Nucleus accumbens (tissue), 56 donors: ENCODE data around the gene PDCD6IP.

ENCODE experiments used
- DNase-seq, 56 donors: peaks; one replicate each; lab custom pipeline; 2025; lab: John Stamatoyannopoulos, UW

The PDCD6IP gene

GRCh38 chr3:33886015-33886414, 87.6 kb downstream of the PDCD6IP start:
- DNase-seq = no peak

- no peak for DNase-seq
Measured at GRCh38 chr3:33887478-33887877, 89.0 kb downstream of the PDCD6IP start.

DNA sequence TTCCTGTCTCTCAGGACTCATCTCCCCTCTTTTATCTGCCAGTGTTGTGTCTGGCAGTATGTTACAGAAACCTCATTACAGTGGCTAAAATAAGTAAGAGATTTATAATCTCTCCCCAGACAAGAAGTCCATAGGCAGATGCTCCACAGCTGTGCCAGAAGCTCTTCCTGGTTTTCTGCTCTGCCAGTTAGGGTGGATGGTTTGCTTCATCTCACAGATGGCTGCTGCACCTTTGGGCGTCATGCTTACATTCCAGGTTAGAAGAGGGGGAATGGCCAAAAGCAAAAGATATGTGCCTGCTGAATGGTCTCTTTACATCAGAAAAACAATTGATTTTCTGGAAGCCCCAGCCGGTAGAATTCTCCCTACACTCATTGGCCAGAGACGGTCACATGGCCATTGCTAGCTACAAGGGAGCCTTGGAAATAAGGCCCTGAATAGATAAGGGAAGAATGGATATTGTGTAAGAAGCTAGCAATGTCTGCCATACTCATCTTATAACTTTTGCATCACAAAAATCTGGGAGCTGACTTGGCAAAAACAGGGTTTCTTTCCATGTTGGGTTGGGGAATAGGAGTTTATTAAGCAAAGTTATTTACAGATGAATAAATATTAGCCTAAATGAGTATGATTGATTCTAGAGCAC, 91.1 kb downstream of the PDCD6IP start:
- DNase-seq = no peak

DNA sequence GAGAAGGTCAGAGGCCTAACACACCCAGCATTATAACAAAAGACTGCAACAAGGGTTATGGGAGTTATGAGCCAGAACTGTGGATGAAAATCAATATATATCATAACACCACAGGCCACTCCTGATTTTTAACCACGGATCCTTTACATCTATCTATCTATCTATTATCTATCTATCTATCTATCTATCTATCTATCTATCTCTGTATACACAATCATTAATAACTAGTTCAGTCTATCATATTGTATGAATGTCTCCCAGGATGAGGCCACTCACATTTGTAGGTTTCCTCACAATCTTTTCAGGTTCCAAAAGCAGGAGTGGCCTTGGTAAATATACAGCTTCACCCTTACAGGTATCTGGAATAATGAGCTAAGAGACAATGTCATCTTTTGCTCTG, 94.2 kb downstream of the PDCD6IP start:
- DNase-seq = no peak

DNA sequence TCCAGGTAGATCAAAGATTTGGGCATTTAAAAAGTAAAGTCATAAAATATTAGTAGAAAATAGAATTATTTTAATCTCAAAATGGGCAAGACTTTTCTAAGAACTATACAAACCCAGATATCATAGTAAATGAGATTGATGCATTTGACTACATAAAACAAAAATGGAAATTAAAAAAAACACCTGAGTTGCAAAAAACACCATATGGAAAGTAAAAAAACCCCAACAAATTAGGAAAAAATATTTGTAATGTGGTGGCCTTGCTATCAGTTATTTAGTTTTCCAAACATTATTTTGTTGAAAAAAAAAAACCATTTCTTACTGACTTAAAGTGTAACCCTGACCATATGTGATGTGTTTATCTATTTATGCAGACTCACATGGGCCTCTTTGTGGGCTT, 97.2 kb downstream of the PDCD6IP start:
- DNase-seq = no peak

- no peak for DNase-seq
Measured at GRCh38 chr3:33897306-33897705, 98.9 kb downstream of the PDCD6IP start.

GRCh38 chr3:33898901-33899300, 100.5 kb downstream of the PDCD6IP start:
- DNase-seq = no peak

GRCh38 chr3:33900440-33900808, 102.0 kb downstream of the PDCD6IP start:
- no peak for DNase-seq

GRCh38 chr3:33900809-33901505, 102.5 kb downstream of the PDCD6IP start:
- no peak for DNase-seq

GRCh38 chr3:33901862-33902563, 103.6 kb downstream of the PDCD6IP start:
- DNase-seq = no peak

DNA sequence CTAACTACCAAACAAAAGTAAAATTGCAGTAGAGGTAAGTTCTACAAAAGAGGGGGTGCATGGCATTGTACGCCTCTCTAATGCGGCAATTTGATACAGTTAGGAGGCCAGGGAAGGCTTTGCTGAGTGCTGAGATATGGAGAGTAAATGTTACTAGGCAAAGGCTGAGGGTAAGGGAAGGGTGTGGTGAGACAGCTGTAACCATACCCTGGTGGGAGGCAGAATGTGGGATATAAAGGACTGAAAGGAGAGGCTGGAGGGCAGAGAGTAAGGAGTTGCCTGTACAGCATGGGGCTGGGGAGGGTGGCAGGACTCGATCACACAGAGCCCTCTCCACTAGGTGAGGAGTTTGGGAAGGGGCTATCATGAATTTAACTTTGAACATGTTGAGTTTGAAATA, 106.3 kb downstream of the PDCD6IP start:
- no peak for DNase-seq

DNA sequence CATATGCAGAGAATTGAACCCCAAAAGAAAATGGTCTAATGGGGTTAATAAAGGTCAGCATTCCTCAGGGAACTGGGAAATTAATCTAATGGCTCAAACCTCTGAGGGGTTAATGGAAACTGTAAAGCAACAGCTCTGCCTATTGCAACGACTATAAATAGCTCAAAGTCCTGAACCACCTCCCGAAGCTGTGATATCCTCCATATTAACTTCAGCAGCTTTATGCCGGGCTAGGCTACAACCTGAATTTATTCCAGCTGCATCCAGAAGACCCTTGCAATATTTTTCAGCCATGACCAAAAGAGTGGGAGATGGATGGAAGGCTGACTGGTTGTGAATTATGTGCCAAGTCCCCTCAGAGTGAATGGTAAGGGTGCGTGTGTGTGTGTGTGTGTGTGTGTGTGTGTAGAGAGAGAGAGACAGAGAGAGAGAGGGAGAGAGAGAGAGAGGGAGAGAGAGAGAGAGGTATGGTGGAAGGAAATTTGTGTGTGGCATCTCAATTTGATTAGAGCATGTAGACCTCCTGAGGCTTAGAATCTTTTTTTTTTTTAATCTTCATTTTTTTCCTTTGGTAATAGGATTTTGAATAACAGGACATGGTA, 109.9 kb downstream of the PDCD6IP start:
- no peak for DNase-seq

GRCh38 chr3:33909547-33909946, 111.1 kb downstream of the PDCD6IP start:
- no peak for DNase-seq

GRCh38 chr3:33910031-33910430, 111.6 kb downstream of the PDCD6IP start:
- no peak for DNase-seq

DNA sequence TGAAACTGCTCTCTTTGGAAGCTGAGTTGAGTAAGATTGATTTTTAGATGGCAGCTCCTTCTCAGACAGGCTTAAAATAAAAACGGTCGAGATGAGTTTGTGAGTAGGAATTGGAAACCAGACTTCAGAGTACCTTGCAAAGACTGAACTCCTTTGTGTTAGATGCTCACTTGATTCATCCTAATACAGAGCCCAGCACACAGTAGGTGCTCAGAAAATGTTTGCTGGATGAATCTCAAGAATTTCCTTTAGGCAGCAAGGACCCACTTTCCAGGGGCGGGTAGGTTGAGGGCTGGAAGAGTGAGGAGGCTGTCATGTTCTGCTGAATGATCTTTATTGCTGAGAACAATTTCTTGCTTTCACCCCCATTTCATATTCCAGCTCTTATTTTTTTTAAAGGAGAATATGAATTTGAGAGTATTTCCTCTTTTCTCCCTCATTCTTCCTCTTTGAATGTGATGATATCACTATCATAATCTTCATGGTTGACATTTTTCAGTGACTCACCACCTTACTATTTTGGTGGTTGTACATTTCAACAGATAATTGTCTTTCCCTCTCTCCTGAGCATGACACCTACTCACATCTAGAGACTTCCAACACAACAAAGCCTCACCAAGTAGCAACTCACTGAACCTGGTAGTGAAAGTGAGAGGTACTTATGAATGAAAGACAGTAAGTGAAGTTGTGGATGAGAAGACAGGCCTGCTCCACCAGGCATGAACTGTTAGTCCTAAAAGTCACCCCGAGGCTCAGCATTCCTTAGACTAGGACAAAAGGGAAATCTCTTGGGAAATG, 113.3 kb downstream of the PDCD6IP start:
- peak in 7 of 56 donors; percentile 1 to 6 (median 2) for DNase-seq

- DNase-seq = no peak
Measured at GRCh38 chr3:33914212-33914611, 115.8 kb downstream of the PDCD6IP start.

DNA sequence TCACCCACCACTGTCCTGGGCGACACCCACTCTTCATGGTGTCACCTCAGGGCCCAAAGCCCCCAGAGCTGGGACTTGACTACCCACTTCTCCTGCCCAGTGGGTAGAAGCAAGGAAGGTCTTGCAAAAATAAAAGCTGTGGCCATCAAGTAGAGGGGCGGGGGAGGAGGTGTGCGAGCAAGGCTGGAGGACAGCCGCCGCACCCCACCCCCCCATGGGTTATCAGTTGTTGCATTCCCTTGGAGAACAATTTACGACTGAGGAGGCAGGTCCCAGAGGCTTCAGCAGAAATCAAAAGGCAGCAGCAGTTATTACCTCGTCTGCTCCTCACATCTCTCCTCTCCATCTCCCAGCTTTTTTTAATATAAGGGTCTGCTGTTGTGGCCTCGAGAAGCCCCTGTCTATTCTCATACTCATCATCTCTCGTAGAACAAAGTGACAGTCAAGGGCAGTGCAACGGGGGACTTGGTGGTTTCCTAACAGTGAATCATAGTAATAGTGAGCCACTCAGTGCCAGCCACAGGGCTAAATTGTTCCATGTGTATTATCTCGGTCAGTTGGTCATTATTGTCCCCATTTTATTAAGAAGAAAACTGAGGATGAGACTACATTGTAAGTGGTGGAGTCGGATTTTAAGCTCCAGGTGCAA, 116.4 kb downstream of the PDCD6IP start:
- no peak for DNase-seq

DNA sequence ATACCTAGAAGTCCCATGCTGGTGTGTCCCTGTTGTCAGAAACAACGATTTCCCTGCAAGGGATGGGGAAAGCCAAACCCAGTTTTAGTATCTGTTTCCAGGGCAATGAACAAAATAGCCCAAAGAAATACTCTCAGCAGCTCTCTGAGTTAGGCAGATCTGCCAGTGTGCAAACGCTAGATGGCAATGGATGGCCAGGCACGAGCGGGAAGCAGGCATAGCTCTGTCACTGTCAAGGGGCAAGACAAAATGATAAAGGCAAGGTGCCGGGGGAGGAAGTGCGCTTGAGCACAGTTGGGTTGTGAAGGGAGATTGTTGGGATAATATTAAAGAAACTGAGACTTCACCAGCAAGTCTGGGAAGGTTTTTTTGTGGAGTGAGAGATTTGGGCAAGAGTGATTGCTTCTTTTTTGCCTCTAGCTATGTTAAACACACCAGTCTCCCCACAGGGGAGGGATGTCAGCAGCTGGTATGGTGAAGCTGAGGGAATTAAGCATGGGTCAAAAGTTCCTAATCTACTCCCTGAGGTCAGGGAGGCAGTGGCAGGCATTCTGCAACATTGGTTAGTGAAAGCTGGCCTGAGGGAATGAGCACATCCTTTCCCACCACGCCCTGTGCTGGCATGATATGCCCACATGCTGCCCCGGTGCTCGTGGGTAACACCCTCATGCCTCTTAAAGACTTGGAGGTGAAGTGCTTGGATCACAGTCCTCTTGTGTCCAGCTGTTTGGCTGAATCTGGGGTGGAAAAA, 117.5 kb downstream of the PDCD6IP start:
- peak in 37 of 56 donors; percentile 2 to 66 (median 25) for DNase-seq

- DNase-seq = no peak
Measured at GRCh38 chr3:33918126-33918756, 119.8 kb downstream of the PDCD6IP start.
